Mucosa of rectum (tissue), 2 donors: ENCODE data around the gene TMEM161A.
"Not testable (repeated sequence)": the region's sequence is repeated elsewhere in the genome, so short reads cannot be mapped to it uniquely, and the experiment has no call there.

Experiments used
- H3K27ac ChIP-seq, 2 donors: one replicate each; pipeline ENCODE4 v1.7.0; 2013; ENCODE audit warnings: inconsistent platforms in 2 of 2, low read depth in 2 of 2, low read length in 2 of 2
- H3K27me3 ChIP-seq, 2 donors: one replicate each; pipeline ENCODE4 v1.7.0; 2013; ENCODE audit warnings: low read length in 2 of 2; ENCODE audit not compliant: control insufficient read depth in 2 of 2, insufficient read depth in 2 of 2
- H3K36me3 ChIP-seq, 2 donors: one replicate each; pipeline ENCODE4 v1.7.0; 2013; ENCODE audit warnings: low read length in 2 of 2; ENCODE audit not compliant: control insufficient read depth in 2 of 2, insufficient read depth in 2 of 2
- H3K4me1 ChIP-seq, 2 donors: one replicate each; pipeline ENCODE4 v1.7.0; 2013; ENCODE audit warnings: low read length in 2 of 2, mild to moderate bottlenecking in 1 of 2; ENCODE audit not compliant: control insufficient read depth in 2 of 2, insufficient read depth in 2 of 2
- H3K4me3 ChIP-seq, 2 donors: one replicate each; pipeline ENCODE4 v1.7.0; 2013; ENCODE audit warnings: low read length in 2 of 2
- H3K9ac ChIP-seq, 2 donors: one replicate each; pipeline ENCODE4 v1.7.0; 2013; ENCODE audit warnings: low read length in 2 of 2, low read depth in 1 of 2, mild to moderate bottlenecking in 1 of 2
- H3K9me3 ChIP-seq, 2 donors: one replicate each; pipeline ENCODE4 v1.7.0; 2013; ENCODE audit warnings: low read length in 2 of 2; ENCODE audit not compliant: control insufficient read depth in 2 of 2
- donor health status: healthy.
- donor health status: Normal muscosa, but diverticular disease.

Gene TMEM161A

DNA sequence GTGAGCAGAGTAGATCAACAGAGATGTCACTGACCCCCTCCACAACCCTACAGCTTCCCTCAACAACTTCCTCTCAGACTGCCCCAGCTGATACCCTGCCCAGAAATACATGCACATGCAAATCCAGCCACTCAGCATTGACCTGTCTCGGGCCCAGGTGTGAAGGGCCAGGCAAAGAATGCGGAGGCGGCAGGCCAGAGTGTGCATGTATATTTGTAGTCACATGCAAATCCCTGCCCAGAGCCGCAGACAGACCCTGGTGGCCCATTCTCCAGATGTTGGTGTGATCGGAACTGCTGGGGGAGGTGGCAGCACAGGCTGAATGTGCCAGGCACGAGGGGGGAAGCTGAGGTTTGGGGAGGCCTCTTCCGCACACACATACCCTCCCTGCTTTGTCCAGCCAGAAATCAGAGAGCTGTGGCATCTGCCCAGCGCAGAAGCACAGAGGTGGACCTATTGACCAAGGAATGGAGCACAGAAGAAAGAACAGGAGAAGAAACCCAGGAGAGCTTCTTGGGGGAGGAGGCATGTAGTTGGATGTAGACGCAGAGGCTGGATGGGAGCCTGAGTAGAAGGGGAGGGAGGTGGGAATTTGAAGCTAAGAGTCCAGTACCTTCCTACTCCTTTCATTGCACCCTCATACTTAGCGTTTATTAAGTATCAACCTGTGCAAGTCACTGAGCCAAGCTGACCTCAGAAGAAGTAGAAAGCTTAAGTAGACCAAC lies 17.4 kb upstream of the TMEM161A start:
- no peak overlapping the region for H3K4me3 ChIP-seq
- no peak overlapping the region for H3K9ac ChIP-seq
- peak overlapping the region in 1 of 2 donors; percentile 48 for H3K27ac ChIP-seq
- H3K4me1 ChIP-seq, result no peaks in the 10 kb centered on the region
- H3K9me3 ChIP-seq, result no peaks in the 10 kb centered on the region
- no peaks in the 10 kb centered on the region for H3K27me3 ChIP-seq
- peaks cover 0 to 4% of the 10 kb centered on the region in 2 donors for H3K36me3 ChIP-seq

DNA sequence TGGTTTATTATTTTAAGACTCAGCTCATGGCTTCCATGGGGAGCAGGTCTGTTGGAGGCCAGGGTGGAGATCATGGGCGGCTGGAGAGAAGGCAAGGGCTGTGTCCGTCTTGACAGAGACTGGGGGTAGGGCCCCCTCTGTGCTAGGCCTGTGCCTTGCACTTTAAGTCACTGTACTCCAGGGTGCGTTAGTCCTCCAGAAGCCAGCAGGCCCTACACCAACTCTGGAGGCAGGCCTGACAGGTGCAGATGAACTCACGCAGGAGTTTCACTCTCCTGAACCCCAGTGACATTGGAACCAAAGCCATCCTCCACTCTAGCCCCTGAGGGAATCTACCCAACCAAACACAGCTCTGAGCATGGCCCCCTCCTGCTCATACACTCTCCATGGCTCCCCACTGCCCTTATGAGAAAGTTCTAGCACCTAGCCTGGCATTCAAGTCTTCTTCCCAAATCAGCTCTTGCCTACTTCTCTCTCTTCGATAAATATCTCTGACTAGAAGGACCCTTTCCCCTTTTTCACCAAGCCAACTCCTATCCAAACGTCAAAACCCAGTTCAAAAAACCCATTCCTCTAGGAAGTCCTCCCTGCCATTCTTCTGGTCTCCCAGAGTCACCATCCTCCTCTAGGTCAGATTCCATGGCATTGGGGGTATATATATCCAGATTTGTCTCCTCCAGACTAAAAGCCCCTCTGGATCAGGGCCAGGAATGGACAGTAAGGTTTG lies 16.7 kb upstream of the TMEM161A start:
- Histone ChIP-seq H3K9me3 (no peaks in the 10 kb centered on the region), H3K4me1 (no peaks in the 10 kb centered on the region), H3K27me3 (no peaks in the 10 kb centered on the region), H3K9ac (no peak overlapping the region), H3K36me3 (peaks cover 0 to 4% of the 10 kb centered on the region in 2 donors), H3K27ac (peak overlapping the region in 1 of 2 donors; percentile 48), H3K4me3 (no peak overlapping the region)

- H3K9me3 ChIP-seq, result no peaks in the 10 kb centered on the region
- no peaks in the 10 kb centered on the region for H3K4me1 ChIP-seq
- H3K4me3 ChIP-seq, result no peak overlapping the region
- no peak overlapping the region for H3K9ac ChIP-seq
- peaks cover 0 to 8% of the 10 kb centered on the region in 2 donors for H3K36me3 ChIP-seq
- H3K27ac ChIP-seq, result no peak overlapping the region
- no peaks in the 10 kb centered on the region for H3K27me3 ChIP-seq
Observed at GRCh38 chr19:19152668-19153384, 14.5 kb upstream of the TMEM161A start.

DNA sequence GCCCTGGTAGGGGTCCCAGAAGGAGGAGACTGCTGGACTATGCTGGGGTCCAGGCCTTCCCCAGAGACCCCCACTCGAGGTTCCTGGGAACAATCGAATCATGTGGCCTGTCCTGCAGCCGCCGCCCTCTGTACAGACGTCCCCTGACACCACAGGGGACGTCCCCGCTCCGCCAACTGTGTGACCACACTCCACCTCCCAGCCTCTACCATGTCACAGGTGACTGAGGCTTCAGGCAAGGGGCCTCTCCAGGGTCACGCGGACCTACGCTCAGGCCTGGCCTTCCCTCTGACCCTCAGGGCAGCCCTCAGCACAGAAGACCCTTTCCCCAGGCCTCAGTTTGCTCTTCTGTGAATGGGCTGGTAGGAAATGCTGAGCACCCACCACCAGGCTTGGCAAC lies 13.1 kb upstream of the TMEM161A start:
- no peak overlapping the region for H3K4me3 ChIP-seq
- no peak overlapping the region for H3K27ac ChIP-seq
- H3K36me3 ChIP-seq, result peaks cover 4 to 15% of the 10 kb centered on the region in 2 donors
- no peaks in the 10 kb centered on the region for H3K4me1 ChIP-seq
- no peak overlapping the region for H3K9ac ChIP-seq
- no peaks in the 10 kb centered on the region for H3K27me3 ChIP-seq
- H3K9me3 ChIP-seq, result no peaks in the 10 kb centered on the region

DNA sequence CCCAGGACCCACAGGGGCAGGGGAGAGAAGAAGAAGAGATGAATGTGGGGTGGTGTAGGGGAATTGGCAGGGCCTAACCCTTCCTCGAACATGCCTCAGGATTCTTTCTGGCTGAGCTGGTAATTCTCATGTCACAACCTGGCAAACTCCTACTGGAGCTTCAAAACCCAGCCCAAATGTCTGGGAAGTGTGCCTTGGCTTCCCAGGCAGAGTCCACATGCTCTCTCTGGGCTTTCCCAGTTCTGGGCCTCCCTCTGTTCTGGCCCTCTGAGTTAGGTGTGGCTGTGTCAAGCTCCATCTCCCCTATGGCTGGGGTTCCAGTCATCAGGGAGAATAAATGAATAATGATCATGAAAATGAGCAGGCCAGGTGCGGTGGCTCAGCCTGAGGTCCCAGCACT lies 11.2 kb upstream of the TMEM161A start:
- Histone ChIP-seq H3K27ac (no peak overlapping the region), H3K27me3 (no peaks in the 10 kb centered on the region), H3K9me3 (no peaks in the 10 kb centered on the region), H3K9ac (no peak overlapping the region), H3K4me1 (no peaks in the 10 kb centered on the region), H3K4me3 (no peak overlapping the region), H3K36me3 (peaks cover 4 to 15% of the 10 kb centered on the region in 2 donors)

- not testable (repeated sequence) for H3K4me3 ChIP-seq, H3K27me3 ChIP-seq, H3K4me1 ChIP-seq, H3K27ac ChIP-seq, H3K9me3 ChIP-seq, H3K9ac ChIP-seq
- H3K36me3 ChIP-seq, result peaks cover 4 to 15% of the 10 kb centered on the region in 2 donors
Observed at GRCh38 chr19:19148504-19148903, 10.2 kb upstream of the TMEM161A start.

DNA sequence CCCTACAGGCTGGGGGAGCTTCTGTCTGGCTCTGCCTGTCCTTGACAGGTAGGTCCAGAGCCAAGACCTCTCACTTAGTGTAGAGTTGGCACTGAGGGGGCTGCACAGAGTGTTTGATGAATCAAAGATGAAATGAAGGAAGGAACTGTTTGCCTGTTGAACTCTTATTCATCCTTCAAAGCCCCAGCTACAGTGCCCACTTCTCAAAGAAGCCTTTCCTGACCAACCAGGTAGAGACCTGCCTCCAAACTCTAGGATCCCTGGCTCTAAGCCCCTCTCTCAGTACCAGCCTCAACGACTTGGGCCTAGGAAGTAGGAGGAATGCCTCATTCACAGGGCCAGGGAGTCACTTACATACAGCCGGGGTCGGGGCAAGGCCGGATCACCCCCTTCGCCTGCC lies 9.1 kb upstream of the TMEM161A start:
- H3K27ac ChIP-seq, result no peak overlapping the region
- no peaks in the 10 kb centered on the region for H3K9me3 ChIP-seq
- H3K4me3 ChIP-seq, result no peak overlapping the region
- peaks cover 4 to 15% of the 10 kb centered on the region in 2 donors for H3K36me3 ChIP-seq
- no peaks in the 10 kb centered on the region for H3K4me1 ChIP-seq
- no peaks in the 10 kb centered on the region for H3K27me3 ChIP-seq
- no peak overlapping the region for H3K9ac ChIP-seq

DNA sequence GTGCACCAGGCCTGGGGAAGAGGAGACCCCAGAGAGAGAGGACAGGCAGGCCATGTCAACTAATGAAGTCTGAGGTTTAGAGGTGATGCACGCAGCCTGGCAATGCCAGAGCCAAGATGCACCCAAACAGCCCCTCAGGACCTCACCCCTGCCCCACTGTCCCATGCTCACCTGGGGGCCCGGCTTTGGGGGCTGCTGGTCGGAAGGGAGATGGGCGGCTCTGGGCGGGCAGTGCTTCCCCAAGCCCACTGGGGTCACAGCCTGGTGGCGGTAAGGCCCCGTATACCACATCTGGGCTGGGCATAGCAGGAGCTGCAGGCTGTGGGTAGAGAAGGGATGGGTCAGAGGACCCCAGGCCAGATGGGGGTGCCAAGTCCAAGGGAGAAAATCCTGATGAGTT lies 8.6 kb upstream of the TMEM161A start:
- Histone ChIP-seq H3K27ac (no peak overlapping the region), H3K27me3 (no peaks in the 10 kb centered on the region), H3K36me3 (peaks cover 4 to 15% of the 10 kb centered on the region in 2 donors), H3K4me3 (no peak overlapping the region), H3K4me1 (no peaks in the 10 kb centered on the region), H3K9me3 (no peaks in the 10 kb centered on the region), H3K9ac (no peak overlapping the region)

- Histone ChIP-seq H3K9ac (no peak overlapping the region), H3K4me1 (no peaks in the 10 kb centered on the region), H3K36me3 (peaks cover 4 to 15% of the 10 kb centered on the region in 2 donors), H3K27ac (no peak overlapping the region), H3K27me3 (no peaks in the 10 kb centered on the region), H3K9me3 (no peaks in the 10 kb centered on the region), H3K4me3 (no peak overlapping the region)
Observed at GRCh38 chr19:19145684-19146608, 7.7 kb upstream of the TMEM161A start.
